Lower leg skin (tissue), 4 donors: ENCODE results near the gene UNC13B. TPM values are rescaled to one million over a fixed set of nuclear protein-coding genes. Genes with fewer than 3 reads are reported as not detected.
"Not testable (repeated sequence)": the region's sequence is repeated elsewhere in the genome, so short reads cannot be mapped to it uniquely, and the experiment has no call there.

Experiments used
- DNase-seq, 2 donors: peaks; one replicate each; pipeline ENCODE4 v3.0.0-alpha.2; 2019; ENCODE audit warnings: low spot score in 2 of 2
- H3K4me3 ChIP-seq: fragments of 200-600 bp; sonication (generic); 2 replicates; pipeline ENCODE4 v1.5.1; 2017; ENCODE audit warnings: mild to moderate bottlenecking, low read depth; ENCODE audit not compliant: poor library complexity, severe bottlenecking
- POLR2A ChIP-seq, 2 donors: fragments of 450-650 bp; IDR thresholded peaks; one replicate each; pipeline ENCODE4 v1.6.1; 2016 to 2017; ENCODE audit warnings: antibody characterized with exemption in 2 of 2, mild to moderate bottlenecking in 1 of 2, moderate library complexity in 1 of 2
- WGBS, 2 donors: methylation state at CpG; one replicate each; pipeline ENCODE4 v1.1.5; 2018; 5-methylcytosine and 5-hydroxymethylcytosine counted together
- intact Hi-C: fragments of 100-400 bp; cut with DNase I; formaldehyde crosslinking; loops from one replicate; pipeline ENCODE4 v1.15.0; 2023; ENCODE audit warnings: low total_unique reads
- total RNA-seq, 4 donors: library from RNA; depleted of rRNA; stranded (reverse); fragments of >200 nt; gene quantifications; one replicate each; pipeline ENCODE4 v1.1.0, GENCODE V29; 2016
- TF ChIP-seq, protein P1 (sequence below), 3 donors: fragments of 450-650 bp; IDR thresholded peaks; one replicate each; pipeline ENCODE4 v1.5.1; 2016; ENCODE audit warnings: antibody characterized with exemption in 3 of 3, mild to moderate bottlenecking in 3 of 3, moderate library complexity in 2 of 3

UNC13B gene
- total RNA-seq, 4 donors from 2014 or later = 11.9 to 29.0 (median 27.5) TPM

DNA sequence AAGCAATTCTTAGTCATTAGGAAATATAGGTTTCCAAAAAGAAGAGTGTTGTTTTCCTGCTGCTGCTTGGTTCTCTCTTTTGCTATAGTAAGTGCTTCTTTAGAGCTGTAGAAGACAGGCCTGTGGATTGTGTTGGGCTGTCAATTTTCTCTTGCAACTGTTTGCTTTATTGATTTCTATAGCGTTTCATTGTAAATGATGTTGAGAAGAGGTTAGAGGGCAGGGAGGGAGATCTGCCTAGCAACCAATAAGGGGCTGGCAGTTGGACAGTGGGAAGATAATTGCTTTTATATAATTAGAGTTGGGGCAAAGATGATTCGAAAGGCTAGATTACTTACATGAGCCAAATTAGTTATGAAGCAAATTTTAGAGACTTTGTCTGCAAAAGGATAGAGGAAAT, 11.1 kb downstream of the UNC13B start:
- no peak for TF ChIP-seq POLR2A (IDR thresholded peaks at IDR 0.05)
- TF ChIP-seq, protein P1, sequence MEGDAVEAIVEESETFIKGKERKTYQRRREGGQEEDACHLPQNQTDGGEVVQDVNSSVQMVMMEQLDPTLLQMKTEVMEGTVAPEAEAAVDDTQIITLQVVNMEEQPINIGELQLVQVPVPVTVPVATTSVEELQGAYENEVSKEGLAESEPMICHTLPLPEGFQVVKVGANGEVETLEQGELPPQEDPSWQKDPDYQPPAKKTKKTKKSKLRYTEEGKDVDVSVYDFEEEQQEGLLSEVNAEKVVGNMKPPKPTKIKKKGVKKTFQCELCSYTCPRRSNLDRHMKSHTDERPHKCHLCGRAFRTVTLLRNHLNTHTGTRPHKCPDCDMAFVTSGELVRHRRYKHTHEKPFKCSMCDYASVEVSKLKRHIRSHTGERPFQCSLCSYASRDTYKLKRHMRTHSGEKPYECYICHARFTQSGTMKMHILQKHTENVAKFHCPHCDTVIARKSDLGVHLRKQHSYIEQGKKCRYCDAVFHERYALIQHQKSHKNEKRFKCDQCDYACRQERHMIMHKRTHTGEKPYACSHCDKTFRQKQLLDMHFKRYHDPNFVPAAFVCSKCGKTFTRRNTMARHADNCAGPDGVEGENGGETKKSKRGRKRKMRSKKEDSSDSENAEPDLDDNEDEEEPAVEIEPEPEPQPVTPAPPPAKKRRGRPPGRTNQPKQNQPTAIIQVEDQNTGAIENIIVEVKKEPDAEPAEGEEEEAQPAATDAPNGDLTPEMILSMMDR (IDR thresholded peaks at IDR 0.05) = no peak
- 60 to 66% methylated on average over 2 of the region's 2 CpGs for WGBS, 2 donors
- intact Hi-C loops = no loop called here
- H3K4me3 ChIP-seq = no peak overlapping the region
- DNase-seq = no peak

DNA sequence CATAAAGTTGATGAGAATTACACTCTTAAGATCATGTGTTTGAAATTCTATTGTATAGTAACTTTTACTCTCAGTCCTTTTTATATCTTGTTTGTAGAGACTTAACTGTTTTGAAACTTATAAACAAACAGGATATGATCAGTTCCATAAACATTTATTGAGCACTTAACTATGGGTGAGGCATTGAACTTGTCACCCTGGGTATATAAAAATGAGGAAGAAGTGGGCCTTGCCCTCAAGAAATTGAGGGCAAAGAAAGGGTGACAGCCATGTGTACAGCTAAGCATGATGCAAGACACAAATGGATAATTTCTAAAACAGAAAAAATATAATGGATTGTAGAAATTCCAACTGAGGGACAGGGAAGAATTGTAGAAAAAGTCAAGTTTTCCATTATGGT, 15.7 kb downstream of the UNC13B start:
- no peak for TF ChIP-seq POLR2A (IDR thresholded peaks at IDR 0.05)
- TF ChIP-seq, protein P1 (IDR thresholded peaks at IDR 0.05) = no peak
- H3K4me3 ChIP-seq = no peak overlapping the region
- intact Hi-C loops = no loop called here
- DNase-seq = no peak

DNA sequence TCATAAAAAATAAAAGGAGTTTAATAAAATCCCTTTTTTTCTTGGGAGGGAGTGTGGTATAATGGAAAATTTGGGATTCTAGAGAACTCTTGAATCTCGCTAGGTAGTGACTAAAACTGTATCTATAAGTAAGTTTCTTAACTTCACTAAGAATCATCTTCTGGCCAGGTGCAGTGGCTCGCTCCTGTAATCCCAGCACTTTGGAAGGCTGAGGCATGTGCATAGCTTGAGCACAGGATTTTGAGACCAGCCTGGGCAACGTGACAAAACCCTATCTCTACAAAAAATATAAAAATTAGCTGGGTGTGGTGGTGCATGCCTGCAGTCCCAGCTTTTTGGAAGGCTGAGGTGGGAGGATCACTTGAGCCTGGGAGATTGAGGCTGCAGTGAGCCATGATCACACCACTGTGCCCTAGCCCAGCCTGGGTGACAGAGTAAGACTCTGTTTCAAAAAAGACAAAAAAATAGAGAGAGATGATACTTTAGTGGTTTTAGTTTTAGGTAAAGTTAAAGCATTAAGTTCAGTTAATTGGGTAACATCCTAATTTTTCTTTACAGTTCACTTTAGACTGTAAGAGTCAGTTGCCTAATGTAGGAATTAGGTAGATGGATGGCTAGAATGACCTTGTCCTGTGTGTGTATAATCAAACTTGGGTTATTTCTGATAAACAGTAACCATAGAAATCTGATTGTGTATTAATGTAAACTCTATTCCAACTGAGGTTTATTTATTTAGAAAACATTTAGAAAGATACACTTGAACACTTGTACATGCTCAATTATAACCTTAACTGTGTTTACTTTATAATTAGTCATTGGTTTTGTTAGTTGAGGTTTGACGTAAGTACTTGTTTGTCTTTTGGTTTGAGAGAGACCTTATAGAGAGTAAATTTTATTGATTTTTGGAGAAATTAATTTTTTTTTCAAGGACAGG, 17.8 kb downstream of the UNC13B start:
- H3K4me3 ChIP-seq = no peak overlapping the region
- WGBS, 2 donors = 78% methylated on average over 4 of the region's 4 CpGs
- DNase-seq = no peak
- intact Hi-C loops = no loop called here
- TF ChIP-seq, protein P1 (IDR thresholded peaks at IDR 0.05) = no peak
- TF ChIP-seq POLR2A (IDR thresholded peaks at IDR 0.05) = no peak

DNA sequence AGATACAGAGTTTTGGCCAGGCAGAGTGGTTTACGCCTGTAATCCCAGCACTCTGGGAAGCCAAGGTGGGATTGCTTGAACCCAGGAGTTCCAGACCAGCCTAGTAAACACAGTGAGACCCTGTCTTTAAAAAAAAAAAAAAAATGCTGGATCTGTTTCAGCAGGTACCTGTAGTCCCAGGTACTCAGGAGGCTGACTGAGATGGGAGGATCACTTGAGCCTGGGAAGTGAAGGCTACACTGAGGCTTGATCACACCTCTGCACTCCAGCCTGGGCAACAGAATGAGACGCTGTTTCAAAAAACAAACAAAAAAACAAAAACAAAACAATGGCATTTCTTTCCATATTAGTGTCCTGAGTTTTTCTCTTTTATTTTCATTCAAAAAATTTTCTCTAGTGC, 19.0 kb downstream of the UNC13B start:
- no peak for DNase-seq
- H3K4me3 ChIP-seq = no peak overlapping the region
- WGBS, 2 donors = 92 to 97% methylated on average over 2 of the region's 2 CpGs
- TF ChIP-seq, protein P1 (IDR thresholded peaks at IDR 0.05) = no peak
- no peak for TF ChIP-seq POLR2A (IDR thresholded peaks at IDR 0.05)
- intact Hi-C loops = no loop called here

DNA sequence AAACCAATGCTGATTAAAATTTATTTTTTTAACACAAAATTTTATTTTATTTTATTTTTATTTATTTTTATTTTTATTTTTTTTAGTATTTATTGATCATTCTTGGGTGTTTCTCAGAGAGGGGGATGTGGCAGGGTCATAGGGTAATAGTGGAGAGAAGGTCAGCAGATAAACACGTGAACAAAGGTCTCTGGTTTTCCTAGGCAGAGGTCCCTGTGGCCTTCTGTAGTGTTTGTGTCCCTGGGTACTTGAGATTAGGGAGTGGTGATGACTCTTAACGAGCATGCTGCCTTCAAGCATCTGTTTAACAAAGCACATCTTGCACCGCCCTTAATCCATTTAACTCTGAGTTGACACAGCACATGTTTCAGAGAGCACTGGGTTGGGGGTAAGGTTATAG, 20.6 kb downstream of the UNC13B start:
- H3K4me3 ChIP-seq, DNase-seq, intact Hi-C loops: not testable (repeated sequence)
- 70 to 79% methylated on average over 3 of the region's 3 CpGs for WGBS, 2 donors

DNA sequence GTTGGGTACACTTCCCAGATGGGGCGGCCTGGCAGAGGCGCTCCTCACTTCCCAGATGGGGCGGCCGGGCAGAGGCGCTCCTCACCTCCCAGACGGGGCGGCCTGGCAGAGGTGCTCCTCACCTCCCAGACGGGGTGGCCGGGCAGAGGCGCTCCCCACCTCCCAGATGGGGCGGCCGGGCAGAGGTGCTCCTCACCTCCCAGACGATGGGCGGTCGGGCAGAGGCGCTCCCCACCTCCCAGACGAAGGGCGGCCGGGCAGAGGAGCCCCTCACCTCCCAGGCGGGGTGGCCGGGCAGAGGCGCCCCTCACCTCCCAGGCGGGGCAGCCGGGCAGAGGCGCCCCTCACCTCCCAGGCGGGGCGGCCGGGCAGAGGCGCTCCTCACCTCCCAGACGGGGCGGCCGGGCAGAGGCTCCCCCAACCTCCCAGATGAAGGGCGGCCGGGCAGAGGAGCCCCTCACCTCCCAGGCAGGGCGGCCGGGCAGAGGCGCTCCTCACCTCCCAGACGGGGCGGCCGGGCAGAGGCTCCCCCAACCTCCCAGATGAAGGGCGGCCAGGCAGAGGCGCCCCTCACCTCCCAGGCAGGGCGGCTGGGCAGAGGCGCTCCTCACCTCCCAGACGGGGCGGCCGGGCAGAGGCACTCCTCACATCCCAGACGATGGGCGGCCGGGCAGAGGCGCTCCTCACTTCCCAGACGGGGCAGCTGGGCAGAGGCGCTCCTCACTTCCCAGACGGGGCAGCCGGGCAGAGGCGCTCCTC, 21.4 kb downstream of the UNC13B start:
- 95 to 96% methylated on average over 25 to 43 of the region's 56 CpGs for WGBS, 2 donors
- not testable (repeated sequence) for DNase-seq

DNA sequence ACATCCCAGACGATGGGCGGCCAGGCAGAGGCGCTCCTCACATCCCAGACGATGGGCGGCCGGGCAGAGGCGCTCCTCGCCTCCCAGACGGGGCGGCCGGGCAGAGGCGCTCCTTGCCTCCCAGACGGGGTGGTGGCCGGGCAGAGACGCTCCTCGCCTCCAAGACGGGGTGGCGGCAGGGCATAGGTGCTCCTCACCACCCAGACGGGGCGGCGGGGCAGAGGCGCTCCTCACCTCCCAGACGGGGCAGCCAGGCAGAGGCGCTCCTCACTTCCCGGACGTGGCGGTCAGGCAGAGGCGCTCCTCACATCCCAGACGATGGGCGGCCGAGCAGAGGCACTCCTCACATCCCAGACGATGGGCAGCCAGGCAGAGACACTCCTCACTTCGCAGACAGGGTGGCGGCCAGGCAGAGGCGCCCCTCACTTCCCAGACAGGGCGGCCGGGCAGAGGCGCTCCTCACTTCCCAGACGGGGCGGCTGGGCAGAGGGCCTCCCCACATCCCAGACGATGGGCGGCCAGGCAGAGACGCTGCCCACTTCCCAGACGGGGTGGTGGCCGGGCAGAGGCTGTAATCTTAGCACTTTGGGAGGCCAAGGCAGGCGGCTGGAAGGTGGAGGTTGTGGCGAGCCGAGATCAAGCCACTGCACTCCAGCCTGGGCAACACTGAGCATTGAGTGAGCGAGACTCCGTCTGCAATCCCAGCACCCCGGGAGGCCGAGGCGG, 22.1 kb downstream of the UNC13B start:
- DNase-seq, H3K4me3 ChIP-seq, intact Hi-C loops: not testable (repeated sequence)
- WGBS, 2 donors = 95 to 96% methylated on average over 42 to 50 of the region's 53 CpGs

More for the DNA sequence above, 21.4 kb downstream of the UNC13B start:
- H3K4me3 ChIP-seq, intact Hi-C loops: not testable (repeated sequence)
